Kidney (tissue), 2 donors: ENCODE results near the gene GK2. TPM values are rescaled to one million over a fixed set of nuclear protein-coding genes. Genes with fewer than 3 reads are reported as not detected.

Source experiments
- polyA plus RNA-seq: library from polyadenylated mRNA; stranded (reverse); fragments of 350-450 nt; fragmentation: Illumina TruSeq; extraction: RNeasy Lipid Tissue Mini Kit (QIAGEN cat#74804); gene quantifications from one replicate; pipeline ENCODE4 v1.2.3, GENCODE V29; 2014; ENCODE audit warnings: low read depth, low replicate concordance; ENCODE audit not compliant: insufficient read depth
- total RNA-seq: library from RNA; stranded (reverse); fragmentation: NEBNext Ultra II Directional; extraction: Animal tissue kit (Norgen Biotek cat#: 25700); gene quantifications from one replicate; pipeline ENCODE4 v1.2.1, GENCODE V29; 2021
- donor health status: DM: yes; HTN: yes; CAD: no.

GK2 gene
- total and polyA plus RNA-seq, 2 donors from 2014 or later: not detected

Other genes with a start within 250 kb of the GK2 start
- gene NAA11, start 82.2 kb downstream of the GK2 start, total RNA-seq: not detected
- gene NAA11, start 82.2 kb downstream of the GK2 start, polyA plus RNA-seq: not detected